Mammary epithelial cell (primary cell): Measurements from ENCODE around the gene LRBA.

Experiments used
- CTCF ChIP-seq, 2 donors: IDR thresholded peaks in 1 of 2; conservative IDR thresholded peaks in 1 of 2; 2 replicates each; pipeline ENCODE4 v1.5.1; 2011 to 2012; ENCODE audit warnings: inconsistent platforms in 2 of 2, low read length in 2 of 2, mild to moderate bottlenecking in 2 of 2, control low read depth in 1 of 2, low read depth in 1 of 2; ENCODE audit not compliant: insufficient read depth in 1 of 2; ENCODE audit errors: extremely low read depth in 1 of 2
- EZH2 ChIP-seq: IDR thresholded peaks from 2 replicates; pipeline ENCODE4 v1.6.1; 2012; ENCODE audit warnings: low read length, inconsistent platforms, borderline replicate concordance

- TF ChIP-seq CTCF (conservative IDR thresholded peaks at IDR 0.05 in 1 of 2, IDR thresholded peaks at IDR 0.05 in 1 of 2; ENCODE audit: extremely low read depth in 1 of 2, insufficient read depth in 1 of 2, low read depth in 1 of 2, low read length in 2 of 2): no peak
- TF ChIP-seq EZH2: no peak
Measured at GRCh38 chr4:150541681-150542080, 473.4 kb downstream of the LRBA start.
